KBM-7 (cell line): ENCODE results near the gene GSK3B.

Source experiments
- DNase-seq: peaks from one replicate; pipeline ENCODE4 v3.0.0-alpha.2; 2015
- in situ Hi-C: fragments of 300-500 bp; cut with MboI; formaldehyde crosslinking; loops from 2 replicates; pipeline ENCODE4 v1.14.3; 2020; ENCODE audit warnings: low sequenced_read_pairs, low pct_unique_long_range_greater_than_20kb, mixed read lengths

GSK3B gene

DNA sequence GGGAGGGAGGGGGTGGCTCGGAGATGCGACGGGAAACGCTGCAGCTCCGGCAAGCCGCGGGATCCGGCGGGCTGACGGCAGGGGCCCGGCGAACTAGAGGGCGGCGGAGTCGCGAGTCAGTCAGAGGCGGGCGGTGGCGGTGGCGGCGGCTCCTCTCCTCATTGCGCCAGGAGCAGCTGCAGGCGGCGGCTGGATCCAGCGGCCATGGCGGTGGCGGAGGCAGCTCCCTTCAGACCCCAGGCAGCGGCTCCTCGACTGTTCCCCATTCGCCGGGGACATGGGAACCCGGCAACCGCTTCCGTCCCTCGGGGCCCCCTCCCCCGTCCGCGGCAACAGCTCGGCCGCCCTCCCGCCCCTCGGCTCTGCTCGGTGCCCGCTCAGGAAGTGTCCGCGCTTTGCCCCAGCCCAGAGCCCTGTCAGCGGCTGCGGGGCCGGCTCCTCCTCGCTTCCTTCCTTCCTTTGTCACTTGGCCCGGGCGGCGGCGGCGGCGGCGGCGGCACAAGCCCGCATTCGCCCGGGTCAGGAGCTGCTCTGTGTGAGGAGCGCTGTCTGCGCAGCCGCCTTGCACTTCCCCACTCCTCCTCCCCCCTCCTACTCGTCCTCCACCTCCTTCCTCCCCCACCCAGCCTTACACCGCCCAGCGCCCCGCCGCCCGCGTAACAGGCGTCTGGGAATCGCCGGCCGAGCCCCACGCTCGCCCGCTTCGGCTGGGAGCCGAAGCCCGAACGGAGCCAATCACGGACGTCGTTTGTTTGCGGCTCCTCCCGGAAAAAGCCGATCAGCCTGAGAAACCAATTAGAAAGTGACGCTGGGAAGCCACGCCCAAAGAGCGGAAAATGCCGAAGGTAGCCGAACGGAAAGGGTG is at the start of gene GSK3B:
GSK3B (minus strand) TSS at position 537 of the 865 bp plus-strand sequence. CDS start 1,013 bp downstream, outside the sequence.
- in situ Hi-C loops, result no loop called here
- DNase-seq, result no peak

GRCh38 chr3:120143676-120144075 is 49.4 kb upstream of the GSK3B start:
- in situ Hi-C loops, result no loop called here
- no peak for DNase-seq

GRCh38 chr3:120142236-120142635 is 48.0 kb upstream of the GSK3B start:
- in situ Hi-C loops, result no loop called here

GRCh38 chr3:120140098-120140742 is 46.0 kb upstream of the GSK3B start:
- in situ Hi-C loops, result no loop called here
- no peak for DNase-seq

More at GRCh38 chr3:120142236-120142635, 48.0 kb upstream of the GSK3B start:
- no peak for DNase-seq

DNA sequence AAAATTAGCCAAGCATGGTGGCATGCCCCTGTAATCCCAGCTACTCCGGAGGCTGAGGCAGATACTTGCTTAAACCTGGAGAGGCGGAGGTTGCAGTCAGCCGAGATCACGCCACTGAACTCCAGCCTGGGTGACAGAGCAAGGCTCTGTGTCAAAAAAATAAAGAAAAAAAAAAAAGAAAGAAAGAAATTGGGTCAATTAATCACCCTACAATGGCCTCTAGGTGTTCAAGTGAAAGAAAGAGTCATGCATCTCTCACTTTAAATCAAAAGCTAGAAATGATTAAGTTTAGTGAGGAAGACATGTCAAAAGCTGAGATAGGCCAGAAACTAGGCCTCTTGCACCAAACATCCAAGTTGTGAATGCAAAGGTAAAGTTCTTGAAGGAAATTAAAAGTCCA is 44.9 kb upstream of the GSK3B start:
- no peak for DNase-seq
- in situ Hi-C loops, result no loop called here

- in situ Hi-C loops, result no loop called here
- no peak for DNase-seq
Measured at GRCh38 chr3:120137548-120137947, 43.3 kb upstream of the GSK3B start.

GRCh38 chr3:120130656-120131055 is 36.4 kb upstream of the GSK3B start:
- DNase-seq, result no peak
- in situ Hi-C loops, result no loop called here

GRCh38 chr3:120129718-120130513 is 35.7 kb upstream of the GSK3B start:
- in situ Hi-C loops, result no loop called here
- DNase-seq, result no peak

DNA sequence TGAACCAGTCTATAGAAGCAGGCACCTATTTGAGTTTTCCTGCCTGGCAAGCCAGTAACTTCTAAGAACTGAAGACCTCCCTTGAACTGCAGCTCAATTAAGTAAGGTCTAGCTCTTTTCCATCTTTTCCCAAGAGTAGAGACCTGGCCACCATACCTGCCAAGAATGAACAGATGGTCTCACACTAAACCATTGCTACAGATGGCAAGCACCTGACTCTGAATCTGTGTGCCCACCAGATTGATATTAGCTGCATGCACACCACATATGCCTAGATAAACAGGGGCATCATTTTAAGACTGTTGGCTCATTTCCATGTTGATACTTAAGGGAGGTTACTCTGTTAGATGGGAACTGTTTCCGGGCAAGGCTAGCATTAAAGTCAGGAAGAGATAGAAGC is 34.8 kb upstream of the GSK3B start:
- no peak for DNase-seq
- in situ Hi-C loops, result no loop called here

DNA sequence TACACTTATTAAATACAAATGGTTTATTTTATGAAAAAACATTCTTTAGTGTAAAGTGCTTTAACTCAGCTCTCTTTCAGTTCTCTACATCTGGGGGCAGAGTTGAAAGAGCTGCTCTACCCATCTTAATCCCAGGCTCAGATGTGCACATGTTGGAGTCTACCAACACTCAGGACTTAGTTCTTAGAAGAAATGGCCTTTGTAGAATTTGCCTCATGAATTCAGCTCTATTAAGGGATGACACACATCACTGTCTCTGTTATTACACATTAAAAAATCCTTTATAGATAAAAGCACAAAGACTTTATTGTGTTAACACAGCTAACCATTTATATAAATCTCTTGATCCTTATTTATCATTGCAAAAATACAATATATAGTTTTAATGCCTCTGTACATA is 31.7 kb upstream of the GSK3B start:
- in situ Hi-C loops, result no loop called here
- DNase-seq, result no peak

DNA sequence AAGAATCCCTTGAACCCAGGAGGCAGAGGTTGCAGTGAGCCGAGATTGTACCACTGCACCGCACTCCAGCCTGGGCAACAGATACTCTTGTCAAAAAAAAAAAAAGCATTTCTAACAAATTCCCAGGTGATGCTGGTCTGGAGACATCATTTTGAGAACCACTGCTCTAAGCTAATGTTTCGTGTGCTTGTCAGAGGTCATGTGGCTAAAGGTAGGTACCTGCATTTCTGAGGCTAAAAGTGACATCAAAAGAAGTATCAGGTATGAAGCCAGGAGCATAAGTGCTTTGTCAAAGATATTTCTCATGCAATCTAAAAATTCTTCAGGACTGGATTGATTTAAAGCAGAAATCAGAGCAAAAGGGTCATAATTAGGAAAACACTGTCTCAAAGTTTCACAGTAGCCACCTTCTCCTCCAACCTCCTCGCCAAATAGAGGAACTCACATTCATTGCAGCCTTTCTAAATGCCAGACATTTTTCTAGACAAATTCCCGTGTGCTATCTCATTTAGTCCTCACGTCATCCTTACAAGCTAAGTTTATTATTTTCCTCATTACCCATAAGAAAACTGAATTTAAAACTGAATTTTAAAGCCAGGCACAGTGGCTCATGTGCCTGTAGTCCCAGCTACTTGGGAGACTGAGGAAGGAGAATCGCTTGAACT is 25.7 kb upstream of the GSK3B start:
- in situ Hi-C loops, result no loop called here
- DNase-seq, result no peak

DNA sequence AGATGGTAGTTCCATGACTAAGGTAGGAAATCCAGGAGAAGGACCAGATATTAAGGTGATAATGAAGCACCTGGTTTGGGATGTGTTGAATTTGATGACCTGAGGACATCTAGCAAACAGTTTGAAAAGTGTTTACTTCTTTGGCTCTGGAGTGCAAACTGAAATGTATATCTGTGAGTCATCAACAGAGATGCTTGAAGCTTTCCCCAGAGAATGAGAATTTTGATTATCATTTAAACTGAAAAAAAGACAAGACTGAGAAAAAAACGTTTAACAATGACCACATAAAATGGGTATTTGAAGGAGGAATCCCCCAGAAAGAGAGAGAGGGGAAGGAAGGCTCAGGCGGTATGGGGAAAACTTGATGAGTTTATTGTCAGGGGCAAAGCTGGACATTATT is 20.7 kb upstream of the GSK3B start:
- DNase-seq, result no peak
- in situ Hi-C loops, result no loop called here

- DNase-seq, result no peak
- in situ Hi-C loops, result no loop called here
Measured at GRCh38 chr3:120114376-120114775, 20.1 kb upstream of the GSK3B start.

GRCh38 chr3:120113128-120114116 is 19.2 kb upstream of the GSK3B start:
- DNase-seq, result no peak
- in situ Hi-C loops, result no loop called here

DNA sequence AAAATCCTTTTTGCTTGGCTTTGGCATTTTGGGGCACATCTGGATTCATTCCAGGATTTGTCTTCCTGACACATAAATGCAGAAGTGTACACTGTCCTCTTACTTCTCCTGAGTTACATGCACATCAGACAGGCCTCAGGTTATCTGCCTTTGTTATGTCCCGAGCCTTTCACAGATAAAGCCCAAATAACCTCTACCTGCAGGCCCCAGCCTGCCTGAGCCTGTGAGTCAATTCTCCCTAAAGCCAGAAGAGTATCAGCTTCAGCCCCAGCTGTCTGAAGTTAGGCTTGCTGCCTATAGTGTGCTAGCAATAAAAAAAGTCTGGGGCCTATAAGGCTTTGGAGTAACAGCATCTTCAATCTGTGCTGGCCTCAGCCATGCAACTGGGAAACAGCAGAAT is 17.7 kb upstream of the GSK3B start:
- in situ Hi-C loops, result no loop called here
- DNase-seq, result no peak

DNA sequence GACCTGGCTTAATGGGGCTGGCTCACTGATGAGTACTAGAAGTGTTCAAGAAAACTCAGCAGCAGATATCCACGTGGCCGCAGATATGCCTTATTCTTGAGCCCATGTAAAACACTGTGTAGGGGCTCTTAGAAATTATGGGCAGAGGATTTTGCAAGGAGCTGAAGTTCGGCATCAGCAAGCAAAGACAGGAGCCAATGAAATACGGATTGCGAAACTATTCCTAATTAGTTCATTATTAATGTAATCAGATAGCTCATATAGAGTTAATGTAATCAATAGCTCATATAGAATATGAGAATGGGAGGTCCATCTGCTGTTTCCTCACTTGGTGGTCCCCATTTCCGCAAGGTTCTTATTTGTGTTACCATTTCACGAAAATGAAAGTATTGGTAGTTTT is 9.0 kb upstream of the GSK3B start:
- DNase-seq, result no peak
- in situ Hi-C loops, result no loop called here

- in situ Hi-C loops, result no loop called here
Measured at GRCh38 chr3:120102674-120103073, 8.4 kb upstream of the GSK3B start.

GRCh38 chr3:120102232-120102631 is 8.0 kb upstream of the GSK3B start:
- in situ Hi-C loops, result no loop called here
- DNase-seq, result no peak

More at GRCh38 chr3:120102674-120103073, 8.4 kb upstream of the GSK3B start:
- no peak for DNase-seq
